ENCODE results near the gene ALKBH8.
"Not testable (repeated sequence)": the region's sequence is repeated elsewhere in the genome, so short reads cannot be mapped to it uniquely, and the experiment has no call there.

Gene ALKBH8

GRCh38 chr11:107590460-107591377 lies 25.2 kb upstream of the ALKBH8 start, which contains the start of gene ELMOD1:
Gene ELMOD1, plus strand, starts transcription at chr11:107591147. Its CDS starts 27,043 bp downstream, at chr11:107618190.
- TF ChIP-seq GATA1 (IDR thresholded peaks at IDR 0.05; ENCODE audit: low read depth, low read length) (no peak), POLR2A (IDR thresholded peaks at IDR 0.05; ENCODE audit: low read length) (no peak)
- peak in 1 of 2 experiments; percentile 14 for DNase-seq

- DNase-seq, result no peak
Measured at GRCh38 chr11:107587306-107587979, 21.9 kb upstream of the ALKBH8 start.

GRCh38 chr11:107583629-107584195 lies 18.2 kb upstream of the ALKBH8 start:
- no peak for DNase-seq
- TF ChIP-seq GATA1 (IDR thresholded peaks at IDR 0.05; ENCODE audit: low read depth, low read length), result no peak
- TF ChIP-seq POLR2A (IDR thresholded peaks at IDR 0.05; ENCODE audit: low read length), result no peak

More at GRCh38 chr11:107587306-107587979, 21.9 kb upstream of the ALKBH8 start:
- TF ChIP-seq GATA1 (IDR thresholded peaks at IDR 0.05; ENCODE audit: low read depth, low read length) (no peak), POLR2A (IDR thresholded peaks at IDR 0.05; ENCODE audit: low read length) (no peak)

GRCh38 chr11:107581147-107581546 lies 15.6 kb upstream of the ALKBH8 start:
- DNase-seq, result no peak
- no peak for TF ChIP-seq POLR2A (IDR thresholded peaks at IDR 0.05; ENCODE audit: low read length)
- no peak for TF ChIP-seq GATA1 (IDR thresholded peaks at IDR 0.05; ENCODE audit: low read depth, low read length)

- DNase-seq, result not testable (repeated sequence)
Measured at GRCh38 chr11:107579169-107579568, 13.6 kb upstream of the ALKBH8 start.

GRCh38 chr11:107577346-107577711 lies 11.8 kb upstream of the ALKBH8 start:
- no peak for DNase-seq
- TF ChIP-seq POLR2A (IDR thresholded peaks at IDR 0.05; ENCODE audit: low read length) (no peak), GATA1 (IDR thresholded peaks at IDR 0.05; ENCODE audit: low read depth, low read length) (no peak)

- peak; percentile 23 to 51 for DNase-seq
Measured at GRCh38 chr11:107576497-107577345, 11.2 kb upstream of the ALKBH8 start.

- TF ChIP-seq POLR2A (IDR thresholded peaks at IDR 0.05; ENCODE audit: low read length) (no peak), GATA1 (IDR thresholded peaks at IDR 0.05; ENCODE audit: low read depth, low read length) (no peak)
- DNase-seq, result no peak
Measured at GRCh38 chr11:107573438-107573837, 7.9 kb upstream of the ALKBH8 start.

- no peak for TF ChIP-seq POLR2A (IDR thresholded peaks at IDR 0.05; ENCODE audit: low read length)
- no peak for TF ChIP-seq GATA1 (IDR thresholded peaks at IDR 0.05; ENCODE audit: low read depth, low read length)
- no peak for DNase-seq
Measured at GRCh38 chr11:107570015-107570414, 4.5 kb upstream of the ALKBH8 start.

- TF ChIP-seq POLR2A (IDR thresholded peaks at IDR 0.05; ENCODE audit: low read length), result no peak
- TF ChIP-seq GATA1 (IDR thresholded peaks at IDR 0.05; ENCODE audit: low read depth, low read length), result no peak
- DNase-seq, result no peak
Measured at GRCh38 chr11:107567739-107568335, 2.3 kb upstream of the ALKBH8 start.

- TF ChIP-seq GATA1 (IDR thresholded peaks at IDR 0.05; ENCODE audit: low read depth, low read length) (no peak), POLR2A (IDR thresholded peaks at IDR 0.05; ENCODE audit: low read length) (no peak)
- peak in 1 of 2 experiments; percentile 18 for DNase-seq
Measured at GRCh38 chr11:107566569-107566968, 1.0 kb upstream of the ALKBH8 start.

- DNase-seq, result peak; percentile 79 to 80
Measured at GRCh38 chr11:107565955-107566501, 493 bp upstream of the ALKBH8 start.

GRCh38 chr11:107564877-107565218 lies 687 bp downstream of the ALKBH8 start:
- DNase-seq, result no peak
- TF ChIP-seq GATA1 (IDR thresholded peaks at IDR 0.05; ENCODE audit: low read depth, low read length), result no peak
- no peak for TF ChIP-seq POLR2A (IDR thresholded peaks at IDR 0.05; ENCODE audit: low read length)
